Measurements from ENCODE around the gene TRPV6. TPM values are rescaled to one million over a fixed set of nuclear protein-coding genes. Genes with fewer than 3 reads are reported as not detected.

Gene TRPV6
- polyA plus RNA-seq, 3 donors from 2014 or later = not detected

DNA sequence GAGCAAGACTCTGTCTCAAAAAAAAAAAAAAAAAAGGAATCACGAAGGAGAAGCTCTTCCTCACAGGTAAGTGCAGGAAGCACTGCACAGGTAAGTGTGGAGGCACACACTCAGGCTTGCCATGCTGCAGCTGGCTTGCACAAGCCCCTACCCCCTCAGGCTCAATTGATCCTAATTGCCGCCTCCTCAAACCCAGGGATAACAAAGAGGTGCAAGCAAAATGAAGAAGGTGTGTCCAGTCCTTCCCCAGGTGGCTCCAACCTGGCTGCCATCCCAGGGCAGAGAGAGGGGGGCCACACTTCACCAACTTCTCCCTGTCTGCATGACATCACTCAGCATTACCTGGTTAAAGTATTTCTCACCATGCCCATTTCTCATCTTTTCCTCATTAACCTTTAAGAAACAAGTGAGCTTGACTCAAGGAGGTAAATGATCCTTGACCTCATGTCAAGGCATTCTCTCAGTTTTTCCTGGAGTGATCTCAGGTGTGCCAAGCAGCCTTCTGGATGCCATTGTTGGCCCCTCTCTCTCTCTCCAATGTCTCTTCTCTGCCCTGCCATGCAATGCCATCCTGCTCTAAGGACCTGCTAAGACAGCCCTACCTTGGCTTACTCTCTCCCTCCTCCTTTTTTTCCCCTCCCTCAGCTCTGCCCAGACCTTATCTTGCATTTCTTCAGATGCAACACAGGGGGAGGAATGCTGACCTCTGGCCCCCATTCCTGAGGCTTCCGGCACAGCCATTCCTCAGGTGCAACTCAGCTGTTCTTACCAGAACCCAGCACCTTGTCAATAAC lies 13.0 kb upstream of the TRPV6 start:
- Mint-ChIP-seq H3K27ac (no peak overlapping the region), H3K4me1 (no peaks in the 10 kb centered on the region), H3K4me3 (no peak overlapping the region), H3K9me3 (no peaks in the 10 kb centered on the region), H3K27me3 (ENCODE audit: low read depth in 3 of 3) (peaks cover 2 to 14% (median 2%) of the 10 kb centered on the region in 3 donors), H3K36me3 (no peaks in the 10 kb centered on the region)
- DNase-seq = no peak

DNA sequence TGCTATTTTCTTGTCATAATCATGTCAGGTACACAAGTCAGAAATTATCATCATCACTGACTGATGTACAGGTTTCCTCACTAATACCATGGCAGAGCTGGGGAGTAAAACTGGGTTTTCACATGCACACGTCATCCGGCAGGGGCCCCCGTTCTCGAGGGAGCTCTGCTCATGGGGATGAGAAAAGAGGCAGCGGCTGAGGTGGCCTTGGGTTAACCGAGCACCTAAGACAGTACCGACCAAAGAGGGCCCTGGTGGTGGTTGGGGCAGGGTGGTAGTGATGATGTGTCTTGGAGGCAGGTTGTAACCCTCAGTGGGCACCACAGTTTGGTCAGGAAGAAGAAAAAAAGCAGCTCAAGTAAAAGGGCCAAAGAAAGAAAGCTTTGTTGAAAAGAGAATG lies 12.1 kb upstream of the TRPV6 start:
- H3K27ac Mint-ChIP-seq = no peak overlapping the region
- DNase-seq = no peak
- H3K27me3 Mint-ChIP-seq (ENCODE audit: low read depth in 3 of 3) = peaks cover 2 to 14% (median 2%) of the 10 kb centered on the region in 3 donors
- no peak overlapping the region for H3K4me3 Mint-ChIP-seq
- no peaks in the 10 kb centered on the region for H3K4me1 Mint-ChIP-seq
- H3K9me3 Mint-ChIP-seq = no peaks in the 10 kb centered on the region
- H3K36me3 Mint-ChIP-seq = no peaks in the 10 kb centered on the region

DNA sequence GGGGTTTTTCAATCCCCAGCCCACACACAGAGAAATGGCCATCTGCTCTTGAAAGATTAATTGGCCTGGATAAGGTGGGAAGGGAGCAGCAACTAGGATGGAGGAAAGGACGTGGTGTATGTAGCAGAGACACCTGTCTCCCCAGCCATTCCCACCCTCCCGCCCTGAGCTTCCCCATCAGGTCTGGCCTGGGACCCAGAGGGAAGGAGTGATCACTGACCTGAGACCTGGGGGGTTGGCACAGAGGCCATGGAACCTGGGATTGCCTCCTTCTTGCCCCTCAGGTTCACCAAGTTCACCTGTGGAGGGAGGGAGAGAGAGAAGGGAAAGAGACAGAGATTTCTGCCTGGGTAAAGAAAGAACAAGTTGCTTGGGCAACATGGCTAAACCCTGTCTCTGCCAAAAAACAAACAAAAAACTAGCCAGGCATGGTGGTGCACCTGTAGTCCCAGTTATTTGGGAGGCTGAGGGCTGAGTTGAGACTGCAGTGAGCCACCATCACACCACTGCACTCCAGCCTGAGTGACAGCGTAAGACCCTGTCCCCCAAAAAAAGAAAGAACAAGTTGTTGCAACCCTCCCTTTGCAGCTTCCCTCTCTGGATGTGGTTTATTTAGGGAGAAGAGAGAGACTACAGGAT lies 11.3 kb upstream of the TRPV6 start:
- Mint-ChIP-seq H3K4me1 (no peaks in the 10 kb centered on the region), H3K36me3 (no peaks in the 10 kb centered on the region), H3K27me3 (ENCODE audit: low read depth in 3 of 3) (peaks cover 2 to 9% (median 3%) of the 10 kb centered on the region in 3 donors), H3K9me3 (no peaks in the 10 kb centered on the region), H3K4me3 (no peak overlapping the region), H3K27ac (no peak overlapping the region)
- no peak for DNase-seq

DNA sequence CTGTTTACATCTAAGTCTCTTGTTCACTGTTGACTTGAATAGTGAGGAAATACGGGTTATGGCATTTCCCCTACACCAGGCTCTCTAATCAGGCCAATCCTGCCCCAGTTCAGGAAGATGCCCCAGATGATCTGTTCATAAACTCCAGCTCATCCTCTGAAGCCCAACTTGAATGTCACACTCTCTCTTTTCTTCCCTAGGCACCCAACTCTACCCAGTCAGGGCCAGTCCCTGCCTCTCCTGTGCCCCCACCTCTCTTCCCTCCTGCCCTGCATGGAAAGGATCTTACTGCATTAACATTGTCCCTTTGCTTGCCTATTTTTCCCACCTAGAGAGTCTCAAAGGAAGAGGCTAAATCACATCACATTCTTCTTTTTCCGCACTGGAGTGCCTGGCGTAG lies 10.6 kb upstream of the TRPV6 start:
- Mint-ChIP-seq H3K4me1 (no peaks in the 10 kb centered on the region), H3K27ac (no peak overlapping the region), H3K36me3 (no peaks in the 10 kb centered on the region), H3K27me3 (ENCODE audit: low read depth in 3 of 3) (peaks cover 2 to 7% (median 3%) of the 10 kb centered on the region in 3 donors), H3K4me3 (no peak overlapping the region), H3K9me3 (no peaks in the 10 kb centered on the region)
- DNase-seq = no peak

DNA sequence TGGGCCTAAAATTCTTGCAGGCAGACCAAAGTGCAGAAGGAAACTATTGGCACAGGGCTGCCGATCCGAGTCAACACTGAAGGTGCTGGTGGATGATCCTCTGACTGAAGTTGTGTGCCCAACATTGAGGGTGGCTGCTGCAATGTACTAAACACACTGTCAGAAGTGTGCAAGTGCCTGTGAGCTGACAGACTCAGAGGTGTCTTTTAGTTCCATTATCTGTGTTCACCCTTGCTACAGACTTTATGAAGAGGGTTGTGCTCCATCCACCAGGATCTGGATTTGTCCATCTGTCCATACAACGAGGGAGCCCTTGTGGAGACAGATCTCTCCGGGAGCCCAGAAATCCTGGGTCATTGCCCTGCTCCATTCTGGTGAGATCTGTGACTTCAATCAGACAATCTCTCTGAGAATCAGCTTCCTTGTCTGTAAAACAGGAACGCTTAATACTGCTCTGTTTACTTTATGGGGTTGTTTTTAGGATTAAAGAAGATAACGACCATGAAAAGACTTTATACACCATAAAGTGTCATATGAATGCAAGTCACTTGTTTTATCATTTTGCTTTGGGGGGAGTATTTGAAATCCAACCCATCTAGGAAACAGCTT lies 9.5 kb upstream of the TRPV6 start:
- DNase-seq = no peak
- Mint-ChIP-seq H3K27me3 (ENCODE audit: low read depth in 3 of 3) (peaks cover 2 to 10% (median 5%) of the 10 kb centered on the region in 3 donors), H3K36me3 (no peaks in the 10 kb centered on the region), H3K4me1 (no peaks in the 10 kb centered on the region), H3K27ac (no peak overlapping the region), H3K4me3 (no peak overlapping the region), H3K9me3 (no peaks in the 10 kb centered on the region)

DNA sequence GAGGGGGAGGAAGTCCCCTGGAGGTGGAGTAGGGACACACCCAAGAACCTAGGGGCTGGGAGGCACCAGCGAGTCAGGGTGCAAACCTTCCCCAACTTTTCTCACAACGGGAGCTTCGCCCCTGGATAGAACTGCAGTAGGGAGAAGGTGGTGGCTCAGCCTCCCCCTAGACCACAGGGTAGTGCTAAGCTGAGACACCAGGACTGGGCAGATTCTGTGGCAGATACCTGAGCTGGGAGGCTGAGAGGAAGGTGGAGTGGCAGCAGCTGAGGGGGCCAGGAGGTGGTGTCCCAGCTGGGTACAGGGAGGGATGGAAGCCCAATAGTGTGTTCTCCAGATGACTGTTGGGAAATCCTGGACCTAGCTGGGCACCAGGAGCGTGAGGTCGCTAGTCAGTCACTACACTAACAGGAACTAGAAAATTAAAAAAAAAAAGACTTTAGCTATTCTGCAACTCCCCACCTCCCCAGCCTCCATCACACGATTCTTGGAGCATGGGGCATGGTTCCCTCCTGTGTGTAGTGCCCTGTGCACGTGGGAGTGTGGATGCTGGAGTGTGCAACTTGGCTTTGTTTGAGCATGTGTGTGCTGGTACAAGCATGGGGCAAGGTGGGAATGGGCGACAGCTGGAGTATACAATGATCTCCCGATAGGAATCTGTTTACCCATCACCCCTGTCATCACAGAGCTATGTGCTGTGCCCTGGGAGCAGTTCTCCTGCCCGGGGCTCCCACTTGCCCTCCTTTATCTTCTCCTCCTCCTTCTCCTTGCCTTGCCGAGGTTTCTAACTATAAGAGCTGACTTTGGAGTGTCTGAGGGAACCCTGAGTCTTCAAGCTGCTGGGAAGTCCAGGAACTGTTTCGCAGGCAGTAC lies 8.8 kb upstream of the TRPV6 start:
- Mint-ChIP-seq H3K27ac (no peak overlapping the region), H3K4me3 (no peak overlapping the region), H3K36me3 (no peaks in the 10 kb centered on the region)

DNA sequence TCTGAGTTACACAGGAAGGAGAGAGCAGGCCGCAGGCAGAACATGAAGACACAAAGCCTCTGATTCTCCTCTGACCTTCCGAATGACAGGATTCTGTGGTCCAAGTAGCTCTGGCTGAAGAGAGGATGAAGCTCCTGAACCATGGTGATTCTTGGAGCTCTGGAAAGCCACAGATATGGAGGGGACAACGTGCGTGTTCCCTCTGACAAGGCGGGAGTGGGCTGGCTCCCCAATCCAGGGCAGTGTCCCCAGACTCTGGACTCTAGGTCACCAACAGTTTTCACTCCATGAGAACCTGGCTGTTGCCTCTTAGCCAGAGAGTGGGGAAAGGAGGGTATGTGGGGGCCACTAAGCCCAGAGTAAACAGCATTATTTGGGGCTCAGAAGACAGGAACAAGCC lies 7.4 kb upstream of the TRPV6 start:
- Mint-ChIP-seq H3K27me3 (ENCODE audit: low read depth in 3 of 3) (peaks cover 2 to 7% (median 6%) of the 10 kb centered on the region in 3 donors), H3K4me3 (no peak overlapping the region), H3K4me1 (no peaks in the 10 kb centered on the region), H3K9me3 (no peaks in the 10 kb centered on the region), H3K27ac (no peak overlapping the region), H3K36me3 (no peaks in the 10 kb centered on the region)
- no peak for DNase-seq

More for the DNA sequence above, 8.8 kb upstream of the TRPV6 start:
- DNase-seq = no peak
- Mint-ChIP-seq H3K27me3 (ENCODE audit: low read depth in 3 of 3) (peaks cover 2 to 9% (median 7%) of the 10 kb centered on the region in 3 donors), H3K4me1 (no peaks in the 10 kb centered on the region), H3K9me3 (no peaks in the 10 kb centered on the region)

DNA sequence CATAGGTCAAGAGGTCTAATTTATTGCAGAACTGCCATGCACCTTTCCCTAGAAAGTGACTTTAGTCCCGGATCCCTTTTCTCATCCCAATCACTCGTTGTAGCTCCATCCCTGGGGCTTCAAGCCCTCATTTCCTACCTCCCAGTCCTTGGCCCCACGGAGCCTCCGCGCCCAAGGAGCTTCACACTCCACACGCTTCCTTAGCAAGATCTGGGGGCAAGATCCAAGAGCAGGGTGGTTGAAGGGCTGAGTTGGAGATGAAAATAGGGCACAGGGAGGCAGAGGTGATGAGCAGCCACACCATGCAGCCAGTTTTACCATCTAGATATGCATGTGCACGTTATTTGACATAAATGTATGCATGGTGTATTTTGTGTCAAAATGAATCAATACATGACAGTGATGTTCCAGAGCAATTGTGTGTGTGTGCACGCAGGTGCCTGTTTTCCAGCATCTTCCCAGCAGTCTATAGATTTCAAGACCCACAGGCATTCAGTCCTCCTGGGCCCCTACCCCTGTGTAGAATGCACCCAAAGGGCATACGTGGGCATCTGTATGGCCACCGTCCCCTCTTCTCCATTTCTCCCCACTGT lies 6.0 kb upstream of the TRPV6 start:
- Mint-ChIP-seq H3K4me1 (no peaks in the 10 kb centered on the region), H3K27ac (no peak overlapping the region), H3K9me3 (no peaks in the 10 kb centered on the region), H3K4me3 (no peak overlapping the region), H3K36me3 (no peaks in the 10 kb centered on the region), H3K27me3 (ENCODE audit: low read depth in 3 of 3) (peaks cover 0 to 6% (median 5%) of the 10 kb centered on the region in 3 donors)
- DNase-seq = no peak

DNA sequence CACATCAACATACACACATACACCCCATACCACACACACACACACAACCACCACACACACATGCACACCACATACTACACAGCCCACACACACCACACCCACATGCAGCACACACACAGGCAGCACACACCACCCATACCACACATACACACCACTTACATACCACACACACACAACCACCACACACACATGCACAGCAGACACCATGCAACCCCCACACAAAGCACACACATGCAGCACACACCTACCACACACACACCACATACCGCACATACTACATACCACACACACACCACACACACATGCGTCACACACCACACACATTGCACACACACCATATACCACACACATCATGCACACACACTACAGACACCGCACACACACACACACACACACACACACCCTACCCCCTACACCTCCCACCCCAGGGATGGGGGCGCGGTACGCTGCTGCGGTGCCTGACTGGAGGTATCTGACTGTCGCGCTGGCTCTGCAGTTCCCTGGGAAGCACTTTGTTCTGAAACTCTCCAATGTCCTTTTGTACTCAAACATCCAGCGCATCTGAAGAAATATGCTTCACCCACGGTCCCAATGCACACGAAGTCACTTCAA lies 5.4 kb upstream of the TRPV6 start:
- H3K9me3 Mint-ChIP-seq = no peaks in the 10 kb centered on the region
- no peak overlapping the region for H3K27ac Mint-ChIP-seq
- H3K4me3 Mint-ChIP-seq = no peak overlapping the region
- no peaks in the 10 kb centered on the region for H3K36me3 Mint-ChIP-seq
- peaks cover 0 to 6% (median 5%) of the 10 kb centered on the region in 3 donors for H3K27me3 Mint-ChIP-seq (ENCODE audit: low read depth in 3 of 3)
- no peak for DNase-seq
- no peaks in the 10 kb centered on the region for H3K4me1 Mint-ChIP-seq

DNA sequence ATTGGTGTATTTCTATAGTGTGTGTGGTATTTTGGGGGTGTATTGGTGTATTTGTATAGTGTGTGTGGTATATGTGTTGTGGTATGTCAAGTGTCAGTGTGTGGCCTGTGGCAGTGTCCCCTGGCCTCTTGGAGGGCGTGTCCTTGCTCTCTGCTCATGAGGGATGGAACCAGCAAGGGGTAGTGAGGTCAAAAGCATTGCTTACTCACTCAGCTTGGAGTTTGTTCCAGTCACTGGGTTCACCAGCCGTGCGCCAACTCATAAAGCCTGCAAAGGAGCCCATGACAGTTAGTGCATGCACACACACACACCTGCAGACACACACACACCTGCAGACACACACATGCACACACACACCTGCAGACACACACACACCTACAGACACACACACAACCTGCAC lies 4.3 kb upstream of the TRPV6 start:
- Mint-ChIP-seq H3K27ac (no peak overlapping the region), H3K4me1 (no peaks in the 10 kb centered on the region), H3K36me3 (no peaks in the 10 kb centered on the region), H3K4me3 (no peak overlapping the region), H3K9me3 (no peaks in the 10 kb centered on the region), H3K27me3 (ENCODE audit: low read depth in 3 of 3) (peaks cover 0 to 6% (median 5%) of the 10 kb centered on the region in 3 donors)
- no peak for DNase-seq

DNA sequence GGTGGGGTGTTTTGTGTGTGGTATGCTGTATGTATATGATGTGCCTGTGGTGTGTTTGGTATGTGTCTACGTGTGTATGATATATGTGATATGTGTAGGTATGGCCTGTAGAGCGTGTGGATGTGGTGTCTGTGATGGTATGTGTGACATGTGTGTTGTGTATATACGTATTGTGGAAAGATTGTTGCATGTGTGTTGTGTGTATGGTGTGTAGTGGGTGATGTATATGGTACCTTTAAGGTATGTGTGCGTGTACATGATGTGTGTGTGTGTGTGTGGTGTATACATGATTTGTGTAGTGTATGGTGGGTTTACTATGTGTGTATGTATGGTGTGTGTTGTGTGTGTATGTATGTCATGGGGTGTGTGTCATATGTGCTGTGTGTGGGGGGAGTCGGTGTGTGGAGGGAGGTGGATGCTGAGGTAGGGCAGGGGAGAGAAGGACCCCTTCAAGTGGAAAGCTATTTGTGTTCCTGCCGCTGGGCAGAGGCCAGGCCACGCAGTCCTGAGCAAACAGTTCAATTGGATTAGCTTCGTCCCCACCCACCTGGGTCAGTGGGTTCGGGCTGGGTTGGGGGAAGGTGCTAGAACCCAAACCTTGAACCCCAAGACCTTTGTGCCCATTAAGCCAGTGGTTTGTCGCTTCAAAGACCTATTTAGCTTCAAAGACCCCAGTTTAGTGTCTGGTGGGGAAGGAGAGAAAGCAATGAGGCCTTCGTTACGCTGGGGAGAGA lies 1.9 kb upstream of the TRPV6 start:
- H3K27me3 Mint-ChIP-seq (ENCODE audit: low read depth in 3 of 3) = peaks cover 0 to 8% (median 5%) of the 10 kb centered on the region in 3 donors
- H3K4me1 Mint-ChIP-seq = no peaks in the 10 kb centered on the region
- no peaks in the 10 kb centered on the region for H3K9me3 Mint-ChIP-seq
- no peaks in the 10 kb centered on the region for H3K36me3 Mint-ChIP-seq
- H3K4me3 Mint-ChIP-seq = no peak overlapping the region
- no peak overlapping the region for H3K27ac Mint-ChIP-seq
- no peak for DNase-seq

DNA sequence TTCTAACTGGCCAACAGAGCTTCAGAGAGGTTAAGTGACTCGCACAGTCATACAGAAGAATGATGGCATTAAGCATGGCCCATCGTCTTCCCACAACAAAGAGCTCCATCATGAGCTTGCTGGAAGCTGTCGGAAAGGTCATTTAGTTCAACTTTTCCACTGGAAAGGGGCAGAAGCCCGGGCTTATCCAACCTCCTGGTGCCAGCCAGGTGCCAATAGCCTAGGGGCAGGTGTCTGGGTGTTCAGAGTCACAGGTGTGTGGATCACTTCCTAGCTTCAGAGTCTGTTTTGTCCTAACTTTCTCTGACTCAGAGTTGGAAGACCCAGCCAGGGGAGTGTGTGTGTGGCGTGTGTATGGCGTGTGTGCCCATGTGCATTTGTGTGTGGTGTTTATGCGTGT lies 1.3 kb upstream of the TRPV6 start:
- no peak for DNase-seq
- Mint-ChIP-seq H3K4me1 (no peaks in the 10 kb centered on the region), H3K36me3 (no peaks in the 10 kb centered on the region), H3K9me3 (no peaks in the 10 kb centered on the region), H3K27ac (no peak overlapping the region), H3K4me3 (no peak overlapping the region), H3K27me3 (ENCODE audit: low read depth in 3 of 3) (peaks cover 2 to 8% (median 5%) of the 10 kb centered on the region in 3 donors)

DNA sequence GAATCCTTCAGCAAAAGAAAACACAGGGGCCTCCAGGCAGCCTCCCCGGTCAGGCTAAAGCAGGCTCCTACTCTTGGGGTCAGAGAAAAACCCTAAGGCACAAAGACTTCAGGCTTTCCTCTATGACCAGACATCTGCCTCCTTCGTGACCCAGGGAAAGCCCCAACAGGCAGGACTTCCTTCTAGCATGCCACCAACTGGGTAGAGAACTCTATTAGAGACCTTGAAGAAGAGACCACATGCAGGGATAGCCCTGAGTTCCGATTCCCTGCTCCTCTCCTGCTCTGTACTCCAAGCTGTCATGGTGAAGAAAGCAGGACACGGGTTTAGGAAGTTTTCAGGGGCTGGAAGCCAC lies 1.3 kb downstream of the TRPV6 start:
- DNase-seq = no peak
- Mint-ChIP-seq H3K36me3 (no peaks in the 10 kb centered on the region), H3K4me3 (no peak overlapping the region), H3K4me1 (no peaks in the 10 kb centered on the region), H3K27me3 (ENCODE audit: low read depth in 3 of 3) (peaks cover 1 to 12% (median 5%) of the 10 kb centered on the region in 3 donors), H3K27ac (no peak overlapping the region), H3K9me3 (no peaks in the 10 kb centered on the region)
